HG03159 (cell line): ENCODE measurements around the gene FABP7.

Experiments used
- ATAC-seq: cut with Tn5 transposase; IDR thresholded peaks from one replicate; pipeline ENCODE4 v1.9.1; 2021; ENCODE audit warnings: mild to moderate bottlenecking, moderate library complexity; ENCODE audit not compliant: unreplicated experiment

The FABP7 gene

DNA sequence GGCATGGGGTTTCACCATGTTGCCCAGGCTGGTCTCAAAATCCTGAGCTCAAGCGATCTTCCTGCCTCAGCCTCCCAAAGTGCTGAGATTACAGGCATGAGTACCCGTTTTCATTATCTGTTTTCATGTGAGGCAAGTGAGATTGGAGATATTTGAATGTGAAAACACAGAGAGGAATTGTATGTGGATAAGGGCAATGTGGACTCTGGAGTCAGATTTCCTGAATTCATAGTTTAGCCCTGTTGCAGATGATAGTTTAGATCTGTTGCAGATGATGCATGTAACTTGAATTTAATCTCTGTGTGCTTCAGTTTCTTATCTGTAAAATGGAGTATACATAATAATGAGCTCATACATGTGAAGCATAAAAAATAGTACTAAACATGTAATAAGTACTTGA, 13.2 kb downstream of the FABP7 start:
- no peak for ATAC-seq

DNA sequence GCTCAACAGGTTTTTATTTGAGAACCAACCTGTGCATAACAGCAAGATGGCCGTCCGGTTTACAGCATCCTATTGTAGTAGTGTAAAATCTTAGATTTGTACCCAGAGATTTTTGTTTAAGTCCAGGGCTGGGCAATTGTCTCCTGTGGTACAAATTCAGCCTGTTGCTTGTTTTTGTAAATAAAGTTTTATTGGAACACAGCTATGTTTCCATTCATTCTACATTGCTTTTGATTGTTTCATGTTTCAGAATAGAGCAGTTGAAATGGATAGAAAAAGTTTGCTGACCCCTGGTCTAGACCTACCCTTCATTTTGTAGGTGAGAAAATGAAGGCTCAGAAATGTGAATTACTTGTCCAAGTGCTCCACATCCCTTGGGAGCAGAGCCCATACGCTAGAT, 18.0 kb downstream of the FABP7 start:
- no peak for ATAC-seq

DNA sequence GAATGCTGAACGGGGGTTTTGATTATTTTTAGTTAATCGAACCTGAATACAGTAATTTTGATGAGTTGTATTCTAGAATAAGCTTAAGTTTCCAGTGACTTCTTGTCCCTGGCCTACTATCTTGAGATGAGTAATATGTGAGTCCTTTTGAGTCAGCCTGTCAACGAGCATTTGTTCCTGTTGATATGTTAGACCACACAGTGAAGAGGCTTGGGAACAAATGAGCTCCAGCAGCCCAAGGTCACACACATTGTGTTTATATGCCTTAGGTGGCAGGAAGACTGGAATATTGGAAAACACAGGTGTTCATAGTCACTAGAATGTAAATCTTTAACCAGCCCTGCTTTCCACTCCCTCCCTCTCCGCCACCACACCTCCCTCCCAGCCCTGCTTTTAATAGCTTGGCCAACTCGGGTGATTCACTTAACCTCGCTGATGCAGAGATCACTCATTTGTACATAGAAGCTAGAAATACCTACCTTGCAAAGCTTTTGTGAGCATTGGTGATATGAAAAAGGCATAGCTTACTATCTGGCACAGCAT, 18.7 kb downstream of the FABP7 start:
- ATAC-seq, result peak; percentile 79

DNA sequence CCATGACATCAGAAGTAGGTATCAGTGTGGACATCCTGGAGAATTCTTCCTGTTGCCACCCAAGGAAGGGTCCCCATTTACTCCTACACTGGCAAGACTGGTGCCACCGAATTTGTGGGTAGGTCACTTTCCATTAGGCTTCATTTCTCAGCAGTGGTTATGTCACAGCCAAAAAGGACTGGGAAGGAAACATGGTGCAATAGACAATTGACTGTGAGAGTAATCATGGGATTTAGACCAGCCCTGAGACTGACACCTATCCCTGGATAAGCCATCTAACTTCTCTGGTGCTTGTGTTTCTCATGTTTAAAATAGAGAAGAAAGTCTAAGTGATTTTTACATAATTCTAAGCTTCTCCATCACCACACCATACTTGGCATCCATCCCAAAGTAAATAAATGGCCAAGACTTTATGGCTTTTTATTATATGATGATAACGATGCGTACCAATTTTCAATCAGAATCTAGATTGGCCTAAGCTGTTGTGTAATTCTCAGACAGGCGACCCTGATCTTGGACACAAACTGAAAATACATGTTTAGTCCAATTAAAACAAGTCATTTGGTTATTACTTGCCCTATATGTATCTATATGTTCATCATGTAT, 19.7 kb downstream of the FABP7 start:
- no peak for ATAC-seq

DNA sequence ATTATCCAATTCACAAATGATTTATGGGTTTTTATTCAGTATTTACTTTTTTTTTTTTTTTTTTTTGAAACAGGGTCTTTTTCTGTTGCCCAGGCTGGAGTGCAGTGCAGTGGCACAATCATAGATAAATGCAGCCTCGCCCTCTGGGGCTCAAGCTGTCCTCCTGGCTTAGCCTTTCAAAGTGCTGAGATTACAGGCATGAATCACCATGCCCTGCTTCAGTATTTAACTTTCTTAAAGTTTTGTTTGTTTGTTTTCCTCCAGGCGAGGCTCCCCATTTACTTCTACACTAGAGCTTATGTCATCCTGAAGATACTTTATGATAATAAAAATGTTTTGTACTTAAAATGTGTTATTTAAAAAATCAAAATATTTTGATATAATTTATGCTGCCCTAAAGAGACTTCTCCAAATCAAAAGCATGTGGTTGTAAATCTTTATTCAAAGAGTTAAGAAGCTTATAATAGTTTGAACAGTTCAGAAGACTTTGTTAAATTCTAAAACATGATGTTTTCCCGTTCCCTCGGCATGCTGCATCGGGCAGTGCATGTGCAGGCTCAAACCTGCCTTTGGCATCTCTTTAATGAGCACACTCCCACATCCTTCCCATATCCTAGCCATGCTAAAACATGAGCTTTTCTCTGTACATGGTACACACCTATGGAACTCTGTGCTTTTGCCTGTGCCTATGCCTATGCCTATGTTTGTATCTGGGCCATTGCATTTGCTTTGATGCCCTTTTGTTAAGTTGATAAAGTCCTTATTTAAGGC, 20.6 kb downstream of the FABP7 start:
- ATAC-seq, result no peak

DNA sequence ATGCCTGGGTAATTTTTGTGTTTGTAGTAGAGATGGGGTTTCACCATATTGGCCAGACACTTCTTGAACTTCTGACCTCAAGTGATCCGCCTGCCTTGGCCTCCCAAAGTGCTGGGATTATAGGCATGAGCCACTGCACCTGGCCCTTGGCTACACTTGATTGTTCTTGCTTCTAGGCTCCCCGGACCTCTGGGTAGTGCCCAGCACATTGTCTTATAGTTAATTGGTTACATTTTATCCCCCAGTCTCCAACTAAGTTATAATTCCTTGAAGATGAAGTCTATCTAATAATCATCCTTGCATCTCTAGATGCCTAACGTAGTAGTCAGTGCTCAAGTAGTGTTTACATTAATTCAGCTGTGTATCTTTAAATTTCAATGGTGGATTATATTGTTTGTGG, 21.4 kb downstream of the FABP7 start:
- ATAC-seq, result no peak

DNA sequence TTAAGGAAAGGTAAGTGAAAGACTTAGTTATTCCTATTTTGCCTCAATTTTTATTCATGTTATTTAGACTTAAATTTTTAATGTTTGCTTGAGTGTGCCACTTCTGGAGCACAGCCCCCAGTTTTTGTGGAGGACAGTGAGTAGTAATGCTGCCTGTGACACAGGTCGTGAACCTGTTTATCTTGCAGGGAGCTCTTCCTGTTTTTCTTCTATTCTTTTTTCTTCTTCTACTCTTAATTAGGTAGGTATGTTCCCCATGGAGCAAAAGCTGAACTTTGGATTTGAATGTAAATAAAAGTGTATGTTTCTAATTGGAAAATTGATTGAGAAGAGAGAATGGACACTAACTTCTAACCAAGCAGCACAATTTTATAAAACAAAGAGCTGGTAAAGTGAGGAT, 21.9 kb downstream of the FABP7 start:
- no peak for ATAC-seq

DNA sequence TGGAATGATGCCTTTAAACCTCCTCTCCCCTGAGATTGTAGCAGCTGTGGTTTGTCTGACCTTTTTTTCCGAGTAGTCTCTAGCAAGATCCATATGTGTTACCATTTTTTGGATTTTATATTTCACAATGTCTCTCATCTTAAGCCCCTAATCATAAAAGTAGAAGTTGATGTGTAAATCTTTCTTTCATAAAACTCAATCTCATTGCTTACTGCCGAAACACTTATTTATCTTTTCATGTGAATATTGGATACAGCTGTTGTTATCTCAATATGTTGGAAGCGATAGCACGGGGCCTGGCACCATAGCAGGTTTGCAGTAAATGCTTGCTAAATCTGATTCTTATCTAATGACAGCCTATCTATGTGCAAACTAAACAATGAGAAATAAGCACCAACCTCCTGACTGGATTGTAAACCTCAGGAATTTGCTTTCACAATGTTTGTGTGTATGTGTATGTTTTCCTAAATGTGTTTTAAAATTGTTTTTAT, 23.7 kb downstream of the FABP7 start:
- no peak for ATAC-seq

DNA sequence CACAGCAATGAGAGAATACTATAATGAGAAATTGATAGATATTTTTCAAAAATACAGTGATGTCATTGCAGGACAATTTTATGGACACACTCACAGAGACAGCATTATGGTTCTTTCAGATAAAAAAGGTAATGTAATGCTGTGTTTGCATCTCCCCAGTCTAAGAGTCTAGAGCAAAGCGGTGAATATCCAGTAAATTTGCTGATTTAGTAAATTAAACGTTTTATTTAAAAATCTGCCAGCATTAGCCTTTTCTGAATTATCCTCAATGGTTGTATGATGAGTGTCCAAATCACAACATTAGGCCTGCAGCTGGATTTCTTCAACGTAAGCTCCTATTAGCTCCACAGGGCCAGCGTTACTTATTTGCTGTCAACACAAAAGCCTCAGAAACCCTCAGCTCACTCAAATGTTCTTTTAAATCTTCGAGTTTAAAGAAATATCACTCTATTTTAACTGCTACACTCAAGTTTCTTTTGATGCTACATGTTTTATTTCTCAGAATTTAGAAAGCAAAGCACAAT, 25.5 kb downstream of the FABP7 start:
- no peak for ATAC-seq

DNA sequence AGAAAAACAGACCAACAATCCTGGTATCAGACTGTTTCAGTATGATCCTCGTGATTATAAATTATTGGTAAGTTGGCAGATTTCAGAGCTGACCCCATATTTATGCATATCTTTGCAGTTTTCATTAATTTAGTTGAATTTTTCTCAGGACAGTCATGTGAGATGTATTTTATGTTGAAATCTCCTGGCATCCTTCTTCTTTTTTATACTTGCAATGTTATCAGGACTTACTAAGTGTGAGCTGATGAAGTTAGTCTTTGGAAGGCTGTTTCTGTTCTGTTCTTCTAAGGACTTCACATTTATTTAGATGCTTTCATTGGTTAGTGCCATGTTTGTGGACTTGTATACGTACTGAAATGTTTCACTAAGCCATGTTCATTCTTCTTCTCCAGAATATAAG, 26.8 kb downstream of the FABP7 start:
- no peak for ATAC-seq

DNA sequence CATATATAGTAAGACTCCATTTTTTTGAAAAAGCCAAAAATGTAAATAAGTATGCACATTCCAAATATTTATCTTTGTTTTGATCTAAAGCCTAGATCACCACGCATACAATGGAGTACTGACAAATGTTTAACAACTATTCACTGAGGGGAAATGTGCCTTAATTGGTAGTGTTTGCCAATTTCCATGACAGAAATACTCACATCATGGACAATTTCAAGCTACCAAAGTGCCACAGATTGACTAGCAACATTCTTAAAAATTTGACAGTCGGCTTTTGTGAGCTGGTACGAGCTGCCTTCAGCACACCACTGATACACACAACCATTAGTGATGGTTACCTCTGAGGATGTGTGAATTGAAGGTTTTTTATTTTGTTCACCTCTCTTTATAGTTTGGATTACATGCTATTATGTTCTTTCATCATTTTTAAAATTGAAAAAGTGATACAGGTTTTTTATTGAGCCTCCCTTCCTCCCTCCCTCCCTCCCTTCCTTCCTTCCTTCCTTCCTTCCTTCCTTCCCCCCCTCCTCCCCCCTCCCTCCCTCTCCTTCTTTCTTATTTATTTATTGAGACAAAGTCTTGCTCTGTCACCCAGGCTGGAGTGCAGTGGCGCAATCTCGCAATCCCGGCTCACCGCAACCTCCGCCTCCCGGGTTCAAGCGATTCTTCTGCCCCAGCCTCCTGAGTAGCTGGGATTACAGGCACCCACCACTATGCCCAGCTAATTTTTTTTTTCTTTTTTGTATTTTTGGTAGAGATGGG, 28.8 kb downstream of the FABP7 start:
- ATAC-seq, result no peak

DNA sequence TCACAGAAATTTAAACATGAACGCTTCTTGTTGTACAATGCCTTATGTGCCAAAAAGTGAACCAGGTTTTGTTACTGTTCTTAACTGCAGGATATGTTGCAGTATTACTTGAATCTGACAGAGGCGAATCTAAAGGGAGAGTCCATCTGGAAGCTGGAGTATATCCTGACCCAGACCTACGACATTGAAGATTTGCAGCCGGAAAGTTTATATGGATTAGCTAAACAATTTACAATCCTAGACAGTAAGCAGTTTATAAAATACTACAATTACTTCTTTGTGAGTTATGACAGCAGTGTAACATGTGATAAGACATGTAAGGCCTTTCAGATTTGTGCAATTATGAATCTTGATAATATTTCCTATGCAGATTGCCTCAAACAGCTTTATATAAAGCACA, 29.5 kb downstream of the FABP7 start:
- ATAC-seq, result no peak

DNA sequence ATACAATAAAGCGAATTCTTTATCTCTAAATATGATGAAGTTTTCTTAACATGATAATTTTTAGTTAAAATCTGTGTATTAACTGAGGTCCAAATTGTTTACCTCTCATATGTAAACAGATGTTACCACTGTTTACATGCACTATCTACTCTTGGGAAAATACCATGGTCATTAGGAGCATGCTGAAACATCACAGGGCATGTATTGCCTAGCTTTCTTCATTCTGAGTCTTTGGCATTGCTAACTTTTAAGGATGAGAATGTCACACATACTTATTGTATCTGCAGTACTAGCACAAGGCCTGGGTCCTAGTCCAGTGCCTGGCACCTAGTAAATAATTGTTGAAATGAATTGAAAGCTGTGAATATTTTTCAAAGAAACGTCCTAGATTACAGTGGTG, 30.2 kb downstream of the FABP7 start:
- ATAC-seq, result no peak

DNA sequence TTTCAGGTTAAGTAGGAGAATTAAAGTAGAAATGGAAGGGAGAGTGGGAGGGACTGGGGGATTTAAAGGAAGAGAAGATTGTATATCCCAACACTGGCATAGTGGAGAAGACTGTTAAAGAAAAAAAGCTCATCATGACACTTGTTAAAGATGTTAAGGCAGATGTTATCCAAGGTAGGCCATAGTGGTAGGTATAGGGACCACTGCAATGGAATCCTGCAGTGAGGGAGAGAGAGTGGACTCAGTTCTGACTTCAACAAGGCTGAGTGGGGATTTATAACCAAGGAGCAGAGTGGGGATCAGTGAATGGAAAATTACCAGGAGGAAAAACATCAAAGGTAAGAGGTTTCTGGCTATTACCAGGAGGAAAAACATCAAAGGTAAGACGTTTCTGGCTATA, 30.7 kb downstream of the FABP7 start:
- no peak for ATAC-seq

DNA sequence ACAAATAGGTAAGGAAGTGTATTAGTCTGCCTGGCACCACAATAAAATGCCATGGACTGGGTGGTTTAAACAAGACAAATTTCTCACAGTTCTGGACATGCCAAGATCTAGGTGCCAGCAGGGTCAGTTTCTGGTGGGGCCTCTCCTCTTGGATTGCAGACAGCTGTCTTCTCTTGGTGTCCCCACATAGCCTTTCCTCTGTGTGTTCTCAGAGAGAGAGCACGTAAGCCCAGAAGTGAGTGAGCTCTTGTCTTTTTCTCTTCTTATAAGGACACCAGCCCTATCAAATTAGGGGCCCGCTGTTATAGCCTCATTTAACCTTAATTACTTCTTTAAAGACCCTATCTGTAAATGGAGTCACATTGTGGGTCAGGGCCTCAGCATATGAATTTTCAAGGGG, 37.8 kb downstream of the FABP7 start:
- ATAC-seq, result no peak

DNA sequence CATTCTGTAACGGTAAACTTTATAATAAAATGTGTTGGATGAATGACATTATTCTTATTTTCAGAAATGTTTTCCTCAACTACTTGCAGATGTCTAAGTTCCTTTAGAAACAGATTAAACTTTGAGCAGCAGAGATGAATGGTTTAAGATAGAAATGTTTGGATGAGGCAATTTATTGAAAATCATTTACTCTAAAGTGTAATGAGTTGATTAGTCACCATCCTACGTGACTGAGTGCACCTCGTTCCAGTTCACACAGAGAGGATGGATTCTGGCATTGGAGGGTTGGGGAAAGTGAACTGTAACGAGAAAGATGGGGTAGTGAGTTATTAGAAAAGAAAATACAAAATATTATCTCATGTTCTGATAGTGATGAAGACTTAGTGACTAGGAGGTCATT, 38.2 kb downstream of the FABP7 start:
- ATAC-seq, result no peak

DNA sequence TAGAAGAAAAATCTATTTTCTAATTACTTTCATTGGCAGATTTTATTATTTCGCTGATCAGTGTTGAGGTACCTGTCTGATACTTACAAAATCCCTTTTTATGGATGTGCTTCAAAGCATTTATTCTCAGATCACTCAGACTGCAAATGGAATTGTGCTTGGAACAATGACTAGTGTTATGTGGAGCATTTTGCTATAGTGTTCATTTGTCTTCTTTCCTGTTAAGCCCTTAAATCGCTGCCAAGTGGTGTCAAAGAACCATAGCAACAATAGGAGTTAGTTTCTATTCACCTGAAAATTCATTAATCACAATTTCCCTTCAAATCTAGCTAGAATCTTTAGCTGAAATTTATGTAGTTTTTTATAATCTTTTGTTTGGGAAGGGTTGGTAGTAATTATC, 39.4 kb downstream of the FABP7 start:
- ATAC-seq, result no peak

DNA sequence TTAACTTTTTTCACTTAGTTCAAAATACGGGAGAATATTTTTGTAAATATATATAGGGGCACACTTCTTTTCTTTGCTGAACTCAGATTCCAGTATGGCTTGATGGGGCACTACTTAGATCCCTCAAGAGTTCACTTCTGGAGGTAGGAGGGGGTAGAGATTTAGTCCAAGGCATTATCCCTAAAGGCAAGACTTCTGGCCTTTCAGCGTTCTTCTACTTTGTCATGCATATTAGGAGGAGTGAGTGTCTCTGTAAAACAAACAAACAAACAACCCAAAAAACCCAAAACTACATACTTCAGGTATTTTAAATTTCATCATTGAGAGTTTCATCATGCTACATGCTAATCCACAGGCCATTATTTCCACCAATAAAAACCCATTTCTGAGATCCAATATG, 41.6 kb downstream of the FABP7 start:
- no peak for ATAC-seq

DNA sequence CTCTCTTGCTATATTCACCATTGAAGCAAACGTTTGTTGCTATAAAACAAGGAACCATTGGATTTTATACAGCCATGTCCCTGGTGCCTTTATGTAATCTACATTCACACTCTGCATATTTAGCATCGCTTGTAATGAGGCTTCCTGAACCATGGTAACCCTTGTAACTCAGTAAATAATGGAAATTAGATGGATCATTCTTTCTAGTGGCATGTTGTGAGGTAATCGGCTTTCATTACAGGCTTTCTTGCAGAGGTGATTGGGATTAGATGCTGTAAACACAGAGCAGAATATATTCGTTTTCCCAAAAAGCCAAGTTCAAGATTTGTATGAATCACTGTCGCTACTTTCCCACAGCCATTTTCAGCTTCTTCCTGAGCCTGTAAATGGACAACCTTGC, 45.6 kb downstream of the FABP7 start:
- ATAC-seq, result no peak

DNA sequence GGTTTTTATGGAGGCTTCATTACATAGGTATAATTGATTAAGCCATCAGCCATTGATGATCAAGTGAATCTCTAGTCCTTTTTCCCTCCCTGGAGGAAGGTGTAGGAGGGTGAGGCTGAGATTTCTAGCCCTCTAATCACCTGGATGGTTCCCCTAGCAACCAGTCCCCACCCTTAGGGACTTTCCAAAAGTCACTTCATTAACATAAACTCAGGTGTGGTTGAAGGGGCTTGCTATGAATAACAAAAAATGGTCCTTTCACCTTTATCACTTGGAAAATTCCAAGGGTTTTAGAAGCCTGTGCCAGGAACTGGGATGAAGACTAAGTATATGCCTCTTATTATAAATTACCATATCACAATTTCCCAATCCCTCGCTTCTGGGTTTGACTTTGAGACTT, 49.9 kb downstream of the FABP7 start:
- ATAC-seq, result no peak

DNA sequence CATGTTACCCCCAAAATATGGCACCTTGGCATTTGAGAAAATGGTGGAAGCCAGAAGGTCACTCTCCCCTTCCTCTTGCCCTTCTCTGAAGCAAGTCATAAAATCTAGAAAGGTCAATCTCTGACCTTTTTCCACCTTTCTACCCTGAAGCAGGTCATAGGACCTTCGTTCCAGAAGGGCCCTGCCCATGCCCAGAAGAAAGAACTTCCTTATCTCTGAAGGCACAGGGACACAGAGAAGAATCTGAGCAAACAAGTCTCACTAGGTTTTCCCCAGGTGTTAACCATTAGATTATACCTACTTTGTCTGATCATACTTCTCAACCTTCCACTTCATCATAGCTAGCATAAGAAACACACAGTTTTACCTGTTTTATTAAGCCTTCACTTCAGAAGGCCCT, 52.0 kb downstream of the FABP7 start:
- ATAC-seq, result no peak

DNA sequence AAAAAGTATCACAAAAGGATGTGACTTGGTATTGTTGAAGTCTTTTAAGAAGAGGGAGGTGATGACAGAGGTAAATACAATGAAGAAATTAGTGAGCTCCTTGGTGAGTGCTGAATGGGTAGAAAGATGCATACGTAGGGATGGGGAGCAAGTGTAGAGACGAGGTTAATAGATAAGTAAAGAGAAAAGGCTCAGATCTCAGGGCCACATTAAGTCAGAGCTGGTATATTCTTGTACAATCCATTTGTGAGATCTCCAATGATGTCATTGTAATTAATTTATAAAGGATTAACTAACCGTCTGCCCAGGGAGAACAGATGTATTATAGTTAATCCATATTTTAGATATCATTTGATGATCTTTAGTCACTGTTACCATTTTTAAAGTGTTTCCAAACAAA, 52.9 kb downstream of the FABP7 start:
- no peak for ATAC-seq
